Adrenal gland (tissue), 5 donors: ENCODE results near the gene RAP2C.

ENCODE experiments used
- POLR2A ChIP-seq, 2 donors: fragments of 450-650 bp; IDR thresholded peaks; one replicate each; pipeline ENCODE4 v1.6.1; 2017; ENCODE audit warnings: antibody characterized with exemption in 2 of 2, mild to moderate bottlenecking in 2 of 2, moderate library complexity in 1 of 2
- TF ChIP-seq, protein P1 (sequence below), 6 experiments: fragments of 450-650 bp in 4 of 6; fragments of 200-600 bp in 2 of 6; sonication (generic) in 1 of 6; IDR thresholded peaks; 1 replicate in 5 of 6; 2 replicates in 1 of 6; pipeline versions ENCODE4 v1.5.1 to v1.8.0; 2016 to 2021; ENCODE audit warnings: antibody characterized with exemption in 6 of 6, mild to moderate bottlenecking in 2 of 6, moderate library complexity in 1 of 6
- donor health status: DM: no; HTN: no; CAD: no.

DNA sequence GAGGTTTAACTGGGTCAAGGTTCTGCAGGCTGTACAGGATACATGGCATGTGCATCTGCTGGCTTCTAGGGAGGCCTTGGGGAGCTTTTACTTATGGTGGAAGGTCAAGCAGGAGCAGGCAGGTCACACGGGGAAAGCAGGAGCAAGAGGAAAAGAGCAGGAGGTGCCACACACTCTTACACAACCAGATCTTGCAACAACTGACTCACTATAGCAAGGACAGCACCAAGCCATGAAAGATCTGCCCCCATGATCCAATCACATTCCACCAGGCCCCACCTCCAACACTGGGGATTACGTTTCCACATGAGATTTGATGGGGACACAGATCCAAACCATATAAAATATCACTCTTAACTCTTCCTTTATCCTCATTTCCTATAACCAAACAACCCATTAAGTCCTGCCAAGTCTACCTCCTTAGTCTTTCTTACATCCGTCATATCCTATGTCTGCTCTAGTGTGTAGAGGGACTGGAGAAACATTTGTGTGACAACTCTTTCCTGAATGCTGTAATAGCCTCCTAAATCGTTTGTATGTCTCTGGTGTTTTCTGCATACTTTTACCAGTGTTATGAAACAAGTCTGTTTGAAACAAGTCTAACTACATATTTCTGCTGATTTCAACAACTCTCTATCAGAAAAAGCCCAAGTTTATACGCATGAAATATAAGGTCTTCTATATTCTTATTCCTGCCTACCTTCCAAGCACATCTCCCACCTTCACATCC is 8.3 kb upstream of the RAP2C start:
- TF ChIP-seq, protein P1, sequence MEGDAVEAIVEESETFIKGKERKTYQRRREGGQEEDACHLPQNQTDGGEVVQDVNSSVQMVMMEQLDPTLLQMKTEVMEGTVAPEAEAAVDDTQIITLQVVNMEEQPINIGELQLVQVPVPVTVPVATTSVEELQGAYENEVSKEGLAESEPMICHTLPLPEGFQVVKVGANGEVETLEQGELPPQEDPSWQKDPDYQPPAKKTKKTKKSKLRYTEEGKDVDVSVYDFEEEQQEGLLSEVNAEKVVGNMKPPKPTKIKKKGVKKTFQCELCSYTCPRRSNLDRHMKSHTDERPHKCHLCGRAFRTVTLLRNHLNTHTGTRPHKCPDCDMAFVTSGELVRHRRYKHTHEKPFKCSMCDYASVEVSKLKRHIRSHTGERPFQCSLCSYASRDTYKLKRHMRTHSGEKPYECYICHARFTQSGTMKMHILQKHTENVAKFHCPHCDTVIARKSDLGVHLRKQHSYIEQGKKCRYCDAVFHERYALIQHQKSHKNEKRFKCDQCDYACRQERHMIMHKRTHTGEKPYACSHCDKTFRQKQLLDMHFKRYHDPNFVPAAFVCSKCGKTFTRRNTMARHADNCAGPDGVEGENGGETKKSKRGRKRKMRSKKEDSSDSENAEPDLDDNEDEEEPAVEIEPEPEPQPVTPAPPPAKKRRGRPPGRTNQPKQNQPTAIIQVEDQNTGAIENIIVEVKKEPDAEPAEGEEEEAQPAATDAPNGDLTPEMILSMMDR (IDR thresholded peaks at IDR 0.05): no peak
- no peak for TF ChIP-seq POLR2A (IDR thresholded peaks at IDR 0.05)
